Superior temporal gyrus (tissue), 1 donor: ENCODE data around the gene LBR.
"Not testable (repeated sequence)": the region's sequence is repeated elsewhere in the genome, so short reads cannot be mapped to it uniquely, and the experiment has no call there.

Experiments used
- DNase-seq: peaks from one replicate; pipeline ENCODE4 v3.0.0-alpha.2; 2016; ENCODE audit errors: extremely low spot score

Gene LBR

GRCh38 chr1:225423518-225423855 lies 4.4 kb downstream of the LBR start:
- no peak for DNase-seq

- DNase-seq: no peak
These were observed 4.9 kb downstream of the LBR start for GRCh38 chr1:225422795-225423517.

DNA sequence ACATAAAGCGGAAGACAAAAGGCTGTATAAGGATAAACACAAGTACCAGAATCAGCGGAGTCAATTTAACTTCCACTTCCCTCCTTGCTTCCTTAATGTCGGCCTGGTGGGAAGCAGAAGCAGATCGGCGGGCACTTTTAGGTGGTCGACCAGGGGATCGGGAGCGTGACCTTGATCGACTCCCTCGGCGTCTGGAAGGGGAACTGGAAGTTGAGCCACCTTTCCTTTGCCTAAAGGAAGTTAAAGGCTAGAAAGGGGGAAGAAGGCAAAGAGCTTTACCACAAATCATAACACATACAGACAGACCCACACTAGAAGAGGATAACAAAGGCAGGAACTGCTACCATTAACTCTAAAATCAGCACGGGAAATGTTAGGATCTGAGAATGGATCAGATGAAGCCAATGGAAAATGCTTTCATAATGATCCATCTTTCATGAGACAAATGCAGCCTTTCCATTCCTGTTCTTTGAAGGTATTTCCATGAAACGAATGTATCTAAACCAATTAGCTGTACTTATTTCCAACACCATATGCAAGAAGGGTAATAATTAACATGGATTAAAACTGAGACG lies 5.7 kb downstream of the LBR start:
- DNase-seq: no peak

DNA sequence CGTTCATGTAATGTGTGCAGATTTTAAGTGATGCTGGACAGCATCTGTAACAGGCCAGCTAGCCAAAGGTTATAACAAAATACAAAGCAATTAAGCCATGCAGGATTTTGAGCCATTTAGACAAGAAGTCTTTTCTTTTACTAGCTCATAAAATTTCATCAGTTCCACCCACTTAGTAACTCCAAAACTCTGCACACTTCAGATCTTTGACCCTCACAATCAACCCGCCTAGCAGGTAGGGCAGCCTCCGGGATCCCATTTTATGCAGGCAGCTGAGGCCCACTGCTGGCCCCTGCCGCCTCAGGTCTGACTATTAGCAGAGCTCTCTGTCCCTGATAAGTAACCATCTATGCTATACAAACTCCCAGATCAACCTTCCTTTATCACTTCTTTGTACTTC lies 9.2 kb downstream of the LBR start:
- no peak for DNase-seq

DNA sequence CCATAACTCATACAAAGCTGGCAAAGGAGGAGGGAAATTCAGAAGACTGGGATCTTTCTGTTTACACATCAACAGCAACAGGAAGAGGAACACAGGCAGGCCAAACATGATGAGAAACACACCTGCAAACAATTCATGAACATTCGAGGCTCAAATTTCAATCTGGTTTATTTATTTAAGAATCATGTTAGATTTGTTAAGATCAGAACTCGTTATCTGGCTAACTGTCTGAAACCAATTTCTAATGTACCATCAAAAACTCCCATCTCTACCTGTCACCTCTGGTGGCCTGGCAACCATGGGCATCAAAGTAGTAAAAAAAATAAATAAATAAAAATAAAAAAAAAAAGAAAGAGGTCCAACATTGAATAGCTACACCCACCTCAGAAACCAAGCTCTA lies 9.8 kb downstream of the LBR start:
- no peak for DNase-seq

DNA sequence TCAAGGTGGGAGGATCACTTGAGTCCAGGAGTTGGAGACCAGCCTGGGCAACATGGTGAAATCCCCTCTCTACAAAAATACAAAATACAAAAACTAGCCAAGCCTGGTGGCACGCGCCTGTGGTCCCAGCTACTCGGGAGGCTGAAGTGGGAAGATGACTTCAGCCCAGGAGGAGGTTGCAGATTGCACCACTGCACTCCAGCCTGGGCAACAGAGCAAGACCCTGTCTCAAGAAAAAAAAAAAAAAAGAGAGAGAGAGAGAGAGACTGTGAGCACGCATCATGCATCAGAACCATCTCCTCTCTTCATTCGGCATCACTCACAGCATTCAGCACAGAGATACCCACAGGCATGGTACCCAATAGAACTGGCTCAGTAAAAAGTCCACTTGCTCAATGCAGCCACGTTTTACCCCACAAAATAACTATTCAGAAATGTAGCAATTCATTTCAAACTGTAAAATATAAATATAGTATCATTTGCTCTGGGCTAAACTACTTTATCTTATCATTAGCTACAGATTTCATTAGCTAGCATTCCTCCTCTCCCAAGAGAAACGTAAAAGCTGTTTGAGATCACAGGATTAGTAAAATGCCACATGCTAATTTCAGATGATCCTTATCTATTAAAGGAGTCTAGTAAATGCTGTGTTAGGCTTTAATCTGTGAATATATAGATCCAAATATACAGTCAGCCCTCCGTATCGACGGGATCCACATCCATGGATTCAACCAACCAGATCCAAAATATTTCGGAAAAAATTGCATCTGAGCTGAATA lies 11.7 kb downstream of the LBR start:
- DNase-seq: no peak

DNA sequence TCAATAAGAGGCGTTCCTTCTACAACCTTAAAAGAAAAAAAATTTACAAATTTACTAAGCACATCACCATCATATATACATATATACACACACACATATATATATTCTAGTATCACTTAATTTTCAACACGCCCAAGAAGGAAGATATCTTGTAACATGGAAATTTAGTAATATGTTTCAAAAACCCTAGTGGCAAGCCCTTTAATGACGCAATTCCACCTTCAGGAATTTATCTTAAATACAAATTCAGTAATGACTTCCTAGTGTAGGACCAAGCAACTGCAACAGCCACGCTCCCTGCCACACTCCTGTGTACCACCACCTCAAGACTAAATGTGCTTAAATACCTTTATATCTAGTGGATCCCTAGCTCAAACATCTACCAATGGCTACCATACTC lies 12.5 kb downstream of the LBR start:
- no peak for DNase-seq

- DNase-seq: no peak
These were observed 14.0 kb downstream of the LBR start for GRCh38 chr1:225413708-225414375.

GRCh38 chr1:225412803-225413351 lies 15.0 kb downstream of the LBR start:
- no peak for DNase-seq

GRCh38 chr1:225412321-225412720 lies 15.5 kb downstream of the LBR start:
- DNase-seq: no peak

GRCh38 chr1:225410036-225410435 lies 17.8 kb downstream of the LBR start:
- DNase-seq: no peak

- no peak for DNase-seq
These were observed 18.8 kb downstream of the LBR start for GRCh38 chr1:225409051-225409450.

- no peak for DNase-seq
These were observed 19.6 kb downstream of the LBR start for GRCh38 chr1:225408249-225408648.

DNA sequence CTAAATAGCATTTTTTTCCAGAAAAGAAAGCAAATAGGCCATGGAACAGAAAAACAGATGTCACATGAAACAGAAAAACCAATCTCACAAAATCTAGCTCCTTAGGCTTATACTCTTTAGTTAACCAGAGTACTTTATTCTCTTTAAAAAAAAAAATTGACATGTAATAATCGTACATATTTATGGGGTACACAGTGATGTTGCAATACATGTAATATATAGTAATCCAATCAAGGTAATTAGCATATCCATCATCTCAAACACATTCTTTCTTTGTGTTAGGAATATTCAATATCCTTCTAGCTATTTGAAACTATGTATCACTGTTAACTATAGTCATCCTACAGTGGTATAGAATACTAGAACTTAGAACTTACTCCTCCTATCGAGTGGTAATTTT lies 20.1 kb downstream of the LBR start:
- DNase-seq: no peak

GRCh38 chr1:225406976-225407725 lies 20.7 kb downstream of the LBR start:
- no peak for DNase-seq

DNA sequence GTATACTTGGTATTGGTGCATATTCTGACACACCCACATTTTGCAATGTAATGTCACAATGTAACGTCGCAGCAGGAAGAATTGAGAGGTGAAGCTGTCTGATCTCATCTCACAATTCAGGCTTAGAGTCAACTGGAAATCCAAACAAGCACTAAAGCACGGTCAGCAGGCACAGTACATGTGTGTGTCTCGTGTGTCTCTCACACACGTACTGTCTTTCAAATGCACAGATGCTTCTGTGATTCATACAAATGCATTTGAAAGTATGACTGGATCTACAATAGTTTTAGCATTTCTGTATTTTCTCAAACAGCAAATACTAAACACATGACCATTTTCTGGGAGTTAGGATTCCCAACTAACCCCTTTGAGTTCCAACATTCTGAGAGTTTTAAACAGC lies 26.9 kb downstream of the LBR start:
- no peak for DNase-seq

DNA sequence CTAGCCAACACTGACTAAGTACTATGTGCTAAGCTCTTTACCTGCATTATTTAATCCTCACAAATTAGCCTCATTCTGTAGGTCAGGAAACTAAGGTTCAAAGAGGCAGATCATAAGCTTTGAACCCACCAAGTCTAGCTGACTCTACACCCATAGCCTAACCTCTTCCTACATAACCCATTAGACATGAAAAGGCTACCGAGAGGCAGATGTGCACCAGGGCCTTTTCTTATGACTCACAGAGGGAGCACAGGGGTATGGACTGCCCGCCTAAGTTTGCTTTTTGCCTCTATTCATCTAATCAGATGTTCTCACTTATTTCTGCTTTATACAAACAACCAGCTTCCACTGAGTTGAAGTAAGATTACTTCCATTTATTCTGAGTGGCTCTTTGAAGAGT lies 31.5 kb downstream of the LBR start:
- no peak for DNase-seq

DNA sequence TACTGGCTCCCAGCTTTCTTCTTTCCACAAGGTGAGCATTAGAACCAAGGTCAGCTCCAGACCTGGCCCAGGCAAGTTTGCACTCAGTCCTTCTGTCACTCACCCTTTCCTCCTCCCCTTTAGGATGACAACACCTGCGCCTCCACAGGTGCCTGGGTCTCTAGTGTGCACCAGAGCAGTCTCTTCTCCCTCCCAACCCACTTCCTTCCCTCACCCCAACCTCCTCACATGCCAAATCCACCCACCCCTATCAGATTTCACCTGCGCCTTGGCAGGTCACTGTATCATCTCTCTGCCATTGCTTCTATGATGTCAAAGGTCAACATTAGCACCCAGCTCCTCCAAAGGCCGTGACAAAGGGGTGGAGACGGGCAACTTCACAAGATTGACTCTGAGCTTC lies 38.0 kb downstream of the LBR start:
- no peak for DNase-seq

GRCh38 chr1:225388372-225388771 lies 39.5 kb downstream of the LBR start:
- DNase-seq: no peak

GRCh38 chr1:225386860-225387259 lies 41.0 kb downstream of the LBR start:
- not testable (repeated sequence) for DNase-seq

DNA sequence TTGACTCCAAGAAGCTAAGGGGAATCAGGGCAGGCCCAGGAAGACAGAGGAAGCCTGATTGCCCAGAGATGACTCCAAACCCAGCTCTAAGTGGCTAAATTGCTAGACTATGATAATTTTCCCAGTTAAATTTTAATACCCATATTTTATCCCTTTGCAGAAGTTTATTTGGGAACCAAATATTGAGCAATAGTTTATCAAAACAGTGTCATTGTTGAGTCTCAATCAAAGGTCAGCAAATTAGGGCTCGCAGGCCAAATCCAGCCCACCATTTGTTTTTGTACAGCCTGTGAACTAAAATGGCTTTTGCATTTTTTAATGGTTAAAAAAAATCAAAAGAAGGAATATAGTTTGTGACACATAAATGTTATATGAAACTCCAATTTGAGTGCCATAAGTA lies 47.1 kb downstream of the LBR start:
- DNase-seq: no peak

- no peak for DNase-seq
These were observed 49.0 kb downstream of the LBR start for GRCh38 chr1:225378880-225379279.
